Hindlimb muscle (tissue), 1 donor: Measurements from ENCODE around the gene SCGB3A1. TPM values are rescaled to one million over a fixed set of nuclear protein-coding genes. Genes with fewer than 3 reads are reported as not detected.

Experiments used
- DNase-seq: peaks from one replicate; pipeline ENCODE4 v3.0.0-alpha.2; 2013
- polyA plus RNA-seq: library from polyadenylated mRNA; unstranded; fragments of 120-200 nt; gene quantifications from one replicate; pipeline ENCODE4 v1.2.1, GENCODE V29; 2013; ENCODE audit not compliant: insufficient read length

Gene SCGB3A1
- polyA plus RNA-seq, 1 donor, result 1.8 TPM

DNA sequence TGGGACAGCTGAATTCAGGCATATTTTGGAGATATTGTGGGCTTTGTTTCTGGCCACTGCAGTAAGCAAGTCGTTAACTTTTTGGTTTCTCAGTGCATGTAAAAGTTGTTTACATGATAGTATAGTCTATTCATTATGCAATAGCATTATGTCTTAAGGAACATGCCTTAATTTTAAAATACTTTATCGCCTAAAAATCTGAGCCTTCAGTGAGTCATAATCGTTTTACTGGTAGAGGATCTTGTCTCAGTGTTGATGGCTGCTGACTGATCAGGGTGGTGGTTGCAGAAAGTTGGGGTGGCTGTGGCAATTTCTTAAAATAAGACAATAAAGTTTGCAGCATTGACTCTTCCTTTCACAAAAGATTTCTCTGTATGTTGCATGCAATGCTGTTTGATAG is 5.1 kb downstream of the SCGB3A1 start:
- DNase-seq, result no peak

DNA sequence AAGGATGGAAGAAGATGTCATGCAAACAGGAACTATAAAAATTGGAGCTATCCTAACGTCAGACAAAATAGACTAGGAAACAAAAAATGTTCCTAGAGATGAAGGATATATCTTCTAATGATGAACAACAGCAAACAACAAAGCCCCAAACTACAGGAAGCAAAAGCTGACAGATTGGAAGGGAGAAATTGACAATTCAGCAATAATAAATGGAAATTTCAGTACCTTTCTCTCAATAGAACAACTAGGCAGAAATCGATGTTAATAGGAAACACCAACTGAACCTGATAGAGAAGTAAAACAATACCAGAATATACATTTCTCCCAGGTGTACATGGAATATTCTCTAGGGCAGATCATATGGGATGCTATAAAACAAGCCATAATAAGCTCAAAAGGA is 7.6 kb downstream of the SCGB3A1 start:
- DNase-seq, result no peak

DNA sequence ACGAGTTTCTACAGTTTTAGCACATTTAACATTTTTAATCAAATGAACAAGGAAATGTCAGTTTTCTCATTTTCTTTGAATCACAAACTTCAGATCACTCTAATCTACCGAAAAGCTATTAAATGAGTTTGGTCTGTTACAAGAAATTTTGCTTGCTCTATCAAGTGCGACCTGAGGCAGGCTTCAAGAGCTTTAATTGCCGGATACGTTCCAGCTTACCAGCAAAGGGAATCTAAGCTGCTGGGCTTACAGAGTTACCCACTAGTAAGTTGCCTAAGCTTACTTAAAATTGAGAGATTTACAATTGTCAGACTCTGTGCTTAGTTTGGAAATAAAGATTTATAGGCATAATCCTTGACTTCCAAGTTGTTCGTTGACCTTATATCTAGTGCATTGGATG is 10.6 kb downstream of the SCGB3A1 start:
- DNase-seq, result no peak

DNA sequence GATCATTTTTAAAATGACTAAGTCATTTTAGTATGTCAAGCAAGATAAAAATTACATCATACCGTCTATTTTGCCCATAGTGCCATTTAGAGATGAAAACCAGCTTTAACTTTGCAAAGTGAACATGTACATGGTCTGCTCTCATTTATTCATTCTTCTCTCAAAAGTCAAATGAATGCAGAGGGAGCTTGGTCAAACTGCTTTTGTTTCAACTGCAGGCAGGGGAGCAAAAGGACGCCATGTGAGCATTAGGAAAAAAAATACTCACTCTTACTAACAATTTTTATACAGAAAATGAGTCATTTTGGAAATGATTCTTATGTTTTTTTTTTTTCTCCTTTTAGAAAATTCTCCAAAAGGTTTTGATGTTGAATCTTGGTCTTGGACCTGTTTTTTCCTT is 15.7 kb downstream of the SCGB3A1 start:
- DNase-seq, result no peak

DNA sequence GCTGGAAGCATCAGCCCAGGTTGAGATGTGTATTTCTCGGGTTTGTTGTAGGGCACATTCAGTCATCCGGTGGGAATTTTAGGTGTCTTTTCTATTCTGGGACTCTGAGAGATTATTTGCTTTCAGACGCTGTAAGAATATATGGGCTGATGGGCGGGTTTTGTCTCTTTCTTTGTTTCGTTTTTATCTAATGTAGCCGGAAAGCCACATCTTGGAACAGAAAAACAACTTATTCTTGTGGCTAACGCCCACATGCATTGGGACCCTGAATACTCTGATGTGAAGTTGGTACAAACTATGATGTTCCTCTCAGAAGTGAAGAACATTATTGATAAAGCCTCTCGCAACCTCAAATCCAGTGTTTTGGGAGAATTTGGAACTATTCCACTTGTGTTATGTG is 22.4 kb downstream of the SCGB3A1 start:
- no peak for DNase-seq

DNA sequence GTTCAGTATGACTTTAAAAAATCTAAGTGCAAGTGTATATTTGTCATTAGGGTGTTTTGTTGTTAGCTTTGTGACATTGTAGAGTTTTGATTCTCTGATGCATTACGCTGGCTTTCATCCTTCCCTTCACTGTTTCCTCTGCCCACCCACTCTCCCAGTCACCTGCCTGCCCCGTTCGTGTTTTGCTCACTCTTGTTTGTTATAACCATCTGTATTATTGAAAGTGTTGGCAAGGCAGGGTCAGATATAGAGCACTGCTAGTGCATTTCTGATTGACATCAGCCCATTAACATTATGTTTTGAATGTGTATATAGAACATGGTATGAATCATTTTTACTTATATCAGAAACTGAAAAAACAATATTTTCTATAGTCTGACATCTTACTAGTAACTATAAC is 27.3 kb downstream of the SCGB3A1 start:
- DNase-seq, result no peak

DNA sequence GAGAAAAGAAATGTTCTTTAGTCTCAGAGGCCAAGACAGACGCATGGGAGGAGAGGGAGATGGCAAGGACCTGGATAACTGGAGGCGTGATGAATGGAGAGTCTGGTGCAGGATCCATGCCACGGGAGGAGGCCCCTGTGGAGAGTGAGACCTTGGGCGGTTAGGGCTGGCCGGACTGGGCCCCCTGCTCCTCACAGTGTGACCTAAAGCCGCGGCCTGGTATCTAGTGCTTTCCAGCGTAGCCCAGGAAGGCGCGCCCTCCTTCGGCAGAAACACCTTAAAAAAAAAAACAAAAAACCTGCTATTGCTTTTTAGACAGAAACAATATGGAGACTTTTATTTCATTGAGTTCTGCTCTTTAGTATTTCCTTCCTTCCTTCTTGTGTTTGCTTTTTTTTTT is 33.1 kb downstream of the SCGB3A1 start:
- no peak for DNase-seq

DNA sequence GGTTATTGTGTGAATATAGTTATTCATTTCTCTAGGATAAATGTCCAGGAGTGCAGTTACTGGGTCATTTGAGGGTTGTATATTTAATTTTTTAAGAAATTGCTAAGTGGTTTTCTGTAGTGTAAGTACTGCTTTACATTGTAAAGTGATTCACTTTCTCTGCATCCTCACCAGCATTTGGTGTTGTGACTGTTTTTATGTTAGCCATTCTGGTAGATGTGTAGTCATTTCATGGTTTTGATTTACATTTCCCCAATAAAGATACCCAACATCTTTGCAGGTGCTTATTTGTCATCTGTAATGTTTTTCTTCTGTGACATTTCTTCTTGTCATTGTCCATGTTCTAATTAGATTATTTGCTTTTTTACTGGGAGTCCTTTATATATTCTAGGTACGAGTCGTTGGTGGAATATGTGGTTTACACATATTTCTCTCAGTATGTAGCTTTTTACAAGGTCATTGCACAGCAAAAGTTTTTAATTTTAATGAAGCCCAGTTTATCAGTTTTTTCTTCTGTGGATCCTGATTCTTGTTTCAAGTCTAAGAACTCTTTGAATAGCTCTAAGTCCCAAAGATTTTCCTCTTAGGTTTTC is 34.0 kb downstream of the SCGB3A1 start:
- DNase-seq, result no peak

DNA sequence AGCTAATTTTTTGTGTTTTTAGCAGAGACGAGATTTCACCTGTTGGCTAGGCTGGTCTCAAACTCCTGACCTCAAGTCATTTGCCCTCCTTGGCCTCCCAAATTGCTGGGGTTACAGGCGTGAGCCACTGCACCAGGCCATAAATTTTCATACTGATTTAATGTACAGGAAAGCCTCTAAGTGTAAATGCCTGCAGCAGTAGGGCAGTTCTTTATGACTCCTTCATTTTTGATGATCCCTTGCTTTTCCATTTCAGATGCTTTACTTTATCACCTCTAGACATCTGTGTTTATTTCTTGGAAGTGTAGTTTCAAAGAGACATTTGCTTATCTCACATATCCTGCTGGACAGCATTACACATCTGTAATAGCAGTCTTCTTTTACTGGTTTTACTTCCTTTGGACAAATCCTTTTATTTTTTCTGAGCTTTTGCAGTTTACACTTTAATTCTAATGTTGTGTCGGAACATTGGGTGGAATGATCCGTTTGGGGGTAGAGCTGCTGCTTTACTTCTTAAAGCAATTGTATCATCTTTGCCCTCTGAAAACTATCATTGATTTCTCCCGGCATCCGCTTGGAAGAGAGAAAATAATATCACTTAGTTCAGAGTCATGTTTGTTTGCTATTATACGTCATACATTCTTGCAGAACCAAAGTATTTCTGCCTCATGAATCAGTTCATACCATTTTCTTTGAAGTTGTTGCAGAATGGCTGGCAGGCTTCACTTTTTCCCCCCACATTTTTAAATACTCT is 36.0 kb downstream of the SCGB3A1 start:
- DNase-seq, result no peak

DNA sequence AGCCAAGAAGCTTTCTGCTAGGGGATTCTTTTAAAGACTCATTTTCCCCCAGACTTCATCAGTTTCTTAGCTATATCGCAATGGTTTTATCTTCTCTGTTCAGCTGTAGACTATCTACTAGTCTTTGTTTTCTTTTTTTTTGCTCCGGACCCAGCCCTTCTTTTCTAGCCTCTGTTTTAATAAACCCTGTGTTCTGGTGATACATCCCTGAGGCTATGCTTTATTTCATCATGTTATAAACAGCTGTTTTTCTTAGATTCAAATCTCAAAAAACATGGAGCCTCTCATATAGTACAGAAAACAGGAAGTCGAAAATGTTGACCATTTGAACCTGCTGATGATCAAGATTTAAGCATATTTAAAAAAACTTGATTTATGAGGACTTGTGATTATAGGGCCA is 37.8 kb downstream of the SCGB3A1 start:
- no peak for DNase-seq

DNA sequence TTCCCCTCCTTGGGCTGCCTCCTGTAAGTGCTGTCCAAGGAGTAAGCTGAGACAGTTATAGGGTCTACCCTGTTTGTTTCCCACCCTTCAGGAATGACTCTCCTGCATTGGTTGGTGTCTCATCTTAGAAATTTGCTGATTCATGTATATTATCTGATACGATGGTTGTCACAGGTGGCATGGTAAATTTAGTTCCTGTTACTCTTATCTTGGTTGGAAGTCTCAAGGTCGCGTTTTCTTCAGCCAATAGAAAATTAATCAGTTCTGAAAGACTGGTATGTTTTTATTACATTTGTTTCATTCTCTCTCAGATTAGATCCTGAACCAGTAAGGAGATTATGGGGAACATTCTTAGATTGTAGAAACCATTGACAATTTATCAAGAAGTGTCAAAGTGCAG is 42.7 kb downstream of the SCGB3A1 start:
- no peak for DNase-seq

DNA sequence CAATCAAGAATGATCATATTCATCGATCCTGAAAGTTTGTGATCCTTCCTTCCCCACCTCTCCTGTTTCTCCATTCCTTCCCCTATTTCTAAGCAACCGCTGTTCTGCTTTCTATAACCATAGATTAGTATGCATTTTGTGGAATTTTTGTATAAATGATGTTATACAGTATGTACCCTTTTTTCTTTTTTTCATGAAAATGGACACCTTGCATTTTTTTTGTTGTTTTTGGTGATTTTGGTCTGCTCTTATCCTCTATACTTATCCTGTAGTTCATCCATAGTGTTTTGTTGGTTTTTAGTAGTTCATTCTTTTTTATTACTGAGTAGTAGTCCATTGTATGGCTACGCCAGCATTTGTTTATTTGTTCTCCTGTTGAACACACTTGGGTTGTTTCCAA is 46.1 kb downstream of the SCGB3A1 start:
- DNase-seq, result no peak

DNA sequence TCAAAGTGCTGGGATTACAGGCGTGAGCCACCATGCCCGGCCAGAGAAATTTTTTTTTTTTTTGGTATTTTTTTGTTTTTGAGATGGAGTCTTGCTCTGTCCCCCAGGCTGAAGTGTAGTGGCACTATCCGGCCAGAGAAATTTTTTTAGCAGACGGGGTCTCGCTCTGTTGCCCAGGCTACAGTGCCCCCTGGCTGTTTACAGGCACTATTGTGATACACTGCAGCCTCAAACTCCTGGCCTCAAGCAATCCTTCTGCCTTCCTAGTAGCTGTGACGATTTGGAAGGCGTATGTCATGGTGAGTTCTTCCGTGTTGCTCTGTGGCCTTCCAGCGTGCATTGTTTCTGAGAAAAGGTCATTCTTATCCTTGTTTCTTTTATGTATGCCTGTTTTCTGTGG is 49.6 kb downstream of the SCGB3A1 start:
- DNase-seq, result no peak

Other genes with a start within 250 kb of the SCGB3A1 start
- gene GFPT2, start 238.2 kb downstream of the SCGB3A1 start, polyA plus RNA-seq, result 10.8 TPM
- gene CNOT6, start 97.1 kb downstream of the SCGB3A1 start, polyA plus RNA-seq, result 23.8 TPM
- gene FLT4, start 58.1 kb upstream of the SCGB3A1 start, polyA plus RNA-seq, result 9.2 TPM
- not detected for gene OR2Y1, start 148.6 kb upstream of the SCGB3A1 start, polyA plus RNA-seq
- gene MGAT1, start 211.3 kb upstream of the SCGB3A1 start, polyA plus RNA-seq, result 79.6 TPM